ENCODE results near the gene NKAIN2.
A peak's percentile ranks its signal among the peaks of the same experiment; 100 is the strongest.
"Not testable (repeated sequence)": the region's sequence is repeated elsewhere in the genome, so short reads cannot be mapped to it uniquely, and the experiment has no call there.

The NKAIN2 gene

DNA sequence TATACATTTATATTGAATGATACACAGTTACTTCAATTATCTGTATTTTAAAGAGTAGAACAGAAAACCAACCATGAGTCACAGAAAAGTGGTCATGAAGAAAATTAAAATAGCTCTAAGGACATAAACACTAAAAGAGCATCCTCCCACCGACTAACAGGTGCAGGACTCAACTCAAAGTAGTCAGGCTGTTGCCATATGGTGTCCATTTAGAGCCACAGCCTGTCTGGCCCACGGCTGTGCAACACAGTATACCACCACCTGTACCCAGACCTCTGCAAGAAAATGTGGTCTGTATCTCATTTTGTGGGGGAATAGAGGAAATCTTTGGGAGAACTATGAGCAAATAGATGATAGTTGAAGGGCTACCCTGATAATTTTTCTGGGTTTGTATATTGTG is 708.8 kb downstream of the NKAIN2 start:
- no peak for DNase-seq (ENCODE audit: low spot score)

DNA sequence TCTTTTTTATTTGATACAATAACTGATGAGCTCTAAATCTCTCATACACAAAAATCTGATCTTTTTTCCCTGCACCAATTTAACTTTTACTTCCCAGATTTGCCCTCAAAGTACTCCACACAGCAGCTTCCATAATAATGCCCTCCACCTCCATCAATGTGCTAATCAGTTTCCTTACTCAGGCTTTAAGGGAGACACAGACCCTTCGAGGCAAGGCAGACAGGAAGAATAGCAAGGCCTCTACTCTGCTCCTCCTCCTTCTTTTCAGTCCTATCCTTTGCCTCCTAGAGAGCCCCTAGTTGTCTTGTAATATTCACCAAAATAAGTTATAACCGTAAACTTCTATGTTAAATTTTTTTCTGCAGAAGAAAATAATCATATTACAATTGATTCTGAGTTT is 713.7 kb downstream of the NKAIN2 start:
- DNase-seq (ENCODE audit: low spot score) = peak; percentile 20

DNA sequence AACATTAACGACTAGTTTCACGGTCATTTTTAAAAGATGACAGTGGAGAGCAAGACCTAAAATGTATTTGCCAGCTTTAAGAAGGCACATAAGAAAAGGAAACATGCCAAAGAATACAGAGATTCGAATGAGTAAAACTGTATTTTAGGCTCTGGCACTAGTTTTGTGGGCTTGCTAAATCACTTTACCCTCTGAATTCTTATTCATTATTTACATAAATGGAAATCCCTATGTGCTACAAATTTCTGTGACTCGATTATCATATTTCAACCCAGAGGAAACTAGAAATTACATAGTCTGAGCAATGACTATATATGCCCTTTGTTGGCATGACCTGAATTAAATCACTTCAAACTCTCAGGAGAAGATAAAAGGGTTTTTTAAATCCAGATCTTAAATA is 716.8 kb downstream of the NKAIN2 start:
- no peak for DNase-seq (ENCODE audit: low spot score)

DNA sequence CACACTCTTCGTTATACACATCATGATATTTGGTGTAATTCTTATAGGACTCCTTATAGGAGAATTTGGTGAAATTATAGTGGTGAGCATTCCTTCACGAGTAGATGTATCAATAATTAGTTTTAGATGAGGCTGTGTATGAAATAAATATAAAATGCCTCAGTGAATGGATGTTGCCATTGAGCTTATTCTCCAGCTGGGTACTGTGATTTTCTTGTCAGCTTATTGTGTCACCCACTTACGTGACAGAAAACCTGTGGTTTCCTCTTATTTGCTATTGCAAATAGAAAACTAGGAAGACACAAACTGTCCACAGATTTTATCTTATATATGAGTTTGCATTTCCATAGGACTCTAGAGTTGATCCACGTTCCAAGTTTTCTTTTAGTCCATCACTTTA is 718.7 kb downstream of the NKAIN2 start:
- DNase-seq (ENCODE audit: low spot score) = no peak

DNA sequence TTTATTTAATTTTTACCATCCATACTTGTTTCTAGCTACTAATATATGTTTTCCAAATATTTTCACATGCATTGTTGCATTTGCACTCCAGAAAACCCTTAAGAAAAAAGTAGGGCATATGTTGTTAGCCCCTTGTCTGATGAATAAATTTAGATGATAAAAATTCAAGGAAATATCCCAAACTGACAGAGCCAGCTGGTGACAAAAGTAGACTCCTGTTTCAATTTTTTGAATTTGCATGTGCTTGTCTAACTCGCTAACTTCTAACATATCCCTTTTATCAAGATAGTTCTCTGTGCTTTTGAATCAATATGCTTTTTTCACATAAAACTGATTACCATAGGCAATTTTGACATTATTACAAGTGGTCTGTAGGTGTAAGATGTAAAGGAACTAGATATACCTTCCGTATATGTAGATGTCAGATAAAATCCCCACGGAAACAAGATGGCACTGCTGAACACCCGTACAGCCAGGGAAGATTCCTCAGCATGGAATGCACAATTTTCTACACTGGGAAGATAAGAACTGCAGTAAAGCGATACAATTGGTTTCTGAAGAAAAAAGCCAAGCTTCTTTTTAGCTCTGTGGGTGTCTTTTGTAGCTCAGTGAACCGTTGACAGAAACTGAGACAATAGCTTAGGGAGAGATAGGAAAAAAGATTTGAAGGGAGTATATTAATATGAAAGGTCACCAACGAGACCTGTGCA is 721.0 kb downstream of the NKAIN2 start:
- no peak for DNase-seq (ENCODE audit: low spot score)

DNA sequence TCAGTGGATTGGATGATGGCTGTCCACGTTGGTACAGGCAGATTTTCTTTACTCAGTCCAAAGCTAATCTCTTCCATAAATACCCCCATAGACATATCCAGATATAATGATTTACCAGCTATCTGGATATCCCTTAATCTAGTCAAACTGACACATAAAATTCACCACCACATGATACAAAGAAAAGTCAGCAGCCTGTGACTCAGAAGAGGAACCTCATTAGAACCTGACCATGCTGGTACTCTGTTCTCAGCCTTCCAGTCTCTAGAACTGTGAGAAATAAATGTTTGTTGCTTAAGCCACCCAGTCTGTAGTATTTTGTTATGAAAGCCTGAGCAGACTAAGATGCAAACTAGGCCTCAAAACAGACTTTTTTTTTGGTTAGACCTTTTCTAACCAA is 727.3 kb downstream of the NKAIN2 start:
- DNase-seq (ENCODE audit: low spot score) = no peak

DNA sequence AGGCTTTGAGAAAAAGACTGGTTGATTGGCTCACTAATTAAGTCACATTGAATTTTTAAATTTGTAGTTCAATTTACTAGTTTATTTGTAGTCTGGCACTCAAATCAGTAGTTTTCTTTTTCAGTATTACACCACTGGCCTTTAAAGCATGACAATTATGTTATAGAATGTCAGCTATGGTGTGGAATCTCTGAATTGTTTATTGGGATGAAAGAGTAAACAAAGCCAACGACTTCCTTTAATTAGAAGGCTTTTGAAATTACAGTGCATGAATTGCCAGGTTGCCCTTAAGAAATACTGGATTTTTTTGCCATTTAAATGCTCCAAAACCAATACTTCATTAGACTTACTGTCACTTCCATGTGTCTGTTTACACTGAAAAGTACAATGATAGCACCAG is 731.6 kb downstream of the NKAIN2 start:
- DNase-seq (ENCODE audit: low spot score) = no peak

DNA sequence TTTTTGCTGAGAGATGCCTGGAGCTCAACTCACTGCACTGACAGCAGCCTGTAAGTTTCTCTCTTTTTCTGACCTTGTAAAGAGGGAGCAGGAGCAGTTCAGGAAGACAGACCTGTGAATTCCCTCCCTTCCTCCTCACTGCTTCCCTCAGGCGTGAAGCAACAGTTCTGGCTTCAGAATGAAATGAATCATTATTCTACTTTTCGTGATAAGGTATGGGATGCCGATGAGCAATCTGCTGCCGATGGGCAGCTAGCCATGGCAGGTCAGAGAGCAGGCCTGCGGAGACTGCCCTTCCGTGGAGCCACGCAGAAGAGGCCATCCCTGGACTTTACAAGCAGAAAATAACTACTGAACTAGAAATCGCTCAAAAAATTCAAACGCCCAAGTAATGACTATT is 732.1 kb downstream of the NKAIN2 start:
- DNase-seq (ENCODE audit: low spot score) = no peak

DNA sequence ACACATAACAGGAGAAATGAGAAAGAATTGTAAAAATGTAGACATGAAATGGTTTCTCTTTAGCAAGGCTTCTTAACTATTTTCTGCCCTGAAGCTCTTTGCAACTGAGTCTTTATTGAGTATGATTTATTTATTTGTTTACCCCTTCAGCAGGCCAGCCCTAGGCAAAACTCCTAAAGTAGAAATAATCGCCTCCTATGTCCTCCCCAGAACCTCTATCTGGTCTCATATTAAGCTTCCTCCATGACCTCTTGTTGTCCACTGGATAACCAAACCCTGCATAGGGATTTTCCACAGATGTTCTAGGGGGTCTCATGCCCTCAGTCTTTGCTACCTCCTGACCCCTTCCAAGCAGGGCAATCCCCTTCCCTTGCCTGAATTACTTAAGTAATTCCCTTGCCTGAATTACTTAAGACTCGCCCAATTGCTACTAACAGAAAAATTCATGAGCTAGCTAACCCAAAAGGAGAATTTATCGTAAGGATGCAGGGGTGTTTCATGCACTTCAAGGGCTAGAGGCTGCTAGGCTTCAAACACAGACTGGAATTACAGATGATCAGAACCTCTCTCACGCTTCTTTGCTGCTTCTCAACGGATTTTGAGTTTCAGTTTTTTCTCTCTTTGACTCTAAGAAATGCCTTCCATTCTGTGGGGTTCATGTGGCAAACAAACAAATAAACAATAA is 732.6 kb downstream of the NKAIN2 start:
- no peak for DNase-seq (ENCODE audit: low spot score)

DNA sequence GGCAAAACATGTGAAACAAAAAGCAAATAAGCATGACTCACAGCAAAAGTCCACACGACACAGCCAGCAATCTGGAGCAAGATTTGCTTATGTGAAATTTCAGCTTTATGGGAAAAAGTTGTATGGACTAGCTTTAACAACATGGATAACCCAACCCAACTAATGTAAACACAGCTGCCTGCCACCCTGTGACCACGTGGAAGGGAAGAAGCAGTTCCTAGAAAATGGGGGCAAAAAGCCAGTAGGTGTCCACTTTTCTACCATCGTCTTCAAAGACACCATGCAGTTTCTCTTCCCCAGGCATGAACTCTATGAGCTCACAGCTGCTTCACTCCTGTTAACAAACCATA is 733.2 kb downstream of the NKAIN2 start:
- DNase-seq (ENCODE audit: low spot score) = no peak

DNA sequence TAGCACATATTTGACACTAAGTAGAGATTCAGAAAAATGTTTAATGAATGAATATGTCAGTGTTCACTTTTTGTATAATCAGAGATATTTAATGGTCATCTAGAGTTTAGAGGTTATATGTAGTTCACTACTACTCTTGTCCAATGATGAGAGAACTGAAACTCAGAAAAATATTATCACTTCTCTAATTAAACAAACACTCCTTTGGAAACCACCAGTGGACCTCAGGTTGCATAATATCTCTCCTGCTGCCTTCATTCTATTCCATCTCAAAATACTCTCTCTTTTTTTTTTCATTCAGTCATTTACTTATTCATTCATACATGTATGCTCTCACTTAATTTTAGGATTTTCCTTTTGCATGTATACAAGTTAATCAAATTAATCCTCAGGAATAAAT is 735.4 kb downstream of the NKAIN2 start:
- DNase-seq (ENCODE audit: low spot score) = no peak

DNA sequence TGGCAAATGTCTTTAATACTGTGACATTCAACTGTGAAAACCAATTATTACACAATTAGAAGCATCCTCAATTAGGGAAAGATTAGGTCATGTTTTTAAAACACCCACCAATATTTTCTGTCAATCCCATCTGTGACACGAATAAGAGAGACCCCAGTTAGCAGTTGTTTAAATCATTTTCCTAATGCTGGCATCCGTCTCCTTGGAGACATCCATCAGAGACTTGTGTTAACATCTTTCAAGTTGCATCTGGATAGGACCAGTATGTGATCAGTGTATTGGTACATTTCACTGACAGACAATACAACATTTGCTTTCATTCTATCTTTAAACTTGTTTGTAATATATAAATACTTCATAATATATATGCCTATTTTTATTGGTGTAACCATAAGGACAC is 737.9 kb downstream of the NKAIN2 start:
- DNase-seq (ENCODE audit: low spot score) = no peak

DNA sequence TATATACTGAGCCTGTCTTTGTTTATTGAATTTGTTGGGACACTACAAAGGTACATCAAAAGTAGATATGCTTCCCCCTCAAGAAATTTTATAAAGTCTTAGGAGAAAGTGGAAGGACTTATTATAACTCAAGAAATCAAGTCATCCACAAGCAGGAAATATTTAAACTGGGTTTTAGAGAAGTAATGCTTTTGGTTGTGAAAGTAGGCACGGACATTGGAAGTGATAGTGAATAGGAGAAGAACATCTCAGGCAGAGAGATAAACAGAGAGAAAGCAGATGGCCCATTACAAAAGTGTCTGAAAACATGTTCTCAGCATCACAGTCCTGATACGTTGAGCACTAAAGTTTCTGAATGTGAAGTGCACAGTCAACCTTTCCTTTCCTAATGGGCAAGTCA is 742.9 kb downstream of the NKAIN2 start:
- no peak for DNase-seq (ENCODE audit: low spot score)

DNA sequence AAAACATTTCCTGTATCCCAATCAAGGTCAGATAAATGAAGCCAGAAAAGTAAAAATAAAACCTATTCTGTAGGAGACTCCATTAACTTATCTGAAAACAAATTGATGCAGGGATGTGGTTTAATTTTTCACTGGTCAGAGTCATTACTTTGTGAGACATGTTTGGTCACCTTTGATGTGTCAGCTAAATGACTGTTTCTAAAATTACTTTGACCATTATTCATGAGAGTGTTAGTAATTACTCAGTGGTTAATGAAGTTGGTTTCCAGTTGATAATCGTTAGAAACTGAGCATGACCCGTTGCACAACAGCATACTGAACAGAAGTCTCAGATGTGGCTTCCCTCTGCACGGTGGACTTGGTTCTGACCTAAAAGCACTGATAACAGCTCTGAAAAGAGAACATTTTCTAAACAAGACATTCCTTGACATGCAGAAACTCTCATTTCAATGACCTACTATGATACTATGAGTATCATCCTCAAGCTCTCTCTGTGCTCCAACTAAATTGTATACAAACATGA is 748.1 kb downstream of the NKAIN2 start:
- DNase-seq (ENCODE audit: low spot score) = no peak

DNA sequence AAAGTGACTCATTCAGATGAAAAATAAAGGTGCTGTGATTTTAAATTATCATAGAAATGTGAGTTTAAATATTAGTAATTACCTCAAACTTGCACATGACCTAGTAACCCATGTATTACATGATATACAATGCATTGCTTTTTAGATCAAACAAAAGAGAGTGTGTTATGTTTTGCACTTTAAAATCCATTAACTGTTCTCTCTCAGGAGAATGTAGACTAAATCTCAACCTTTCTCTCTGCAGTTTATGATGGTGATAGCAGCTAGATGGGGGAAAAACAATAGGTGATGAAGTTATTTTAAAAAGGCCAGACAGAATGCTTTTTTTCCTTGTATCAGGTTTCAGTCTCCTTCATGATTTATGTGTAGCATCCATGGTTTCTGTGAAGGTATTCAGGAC is 754.2 kb downstream of the NKAIN2 start:
- no peak for DNase-seq (ENCODE audit: low spot score)

DNA sequence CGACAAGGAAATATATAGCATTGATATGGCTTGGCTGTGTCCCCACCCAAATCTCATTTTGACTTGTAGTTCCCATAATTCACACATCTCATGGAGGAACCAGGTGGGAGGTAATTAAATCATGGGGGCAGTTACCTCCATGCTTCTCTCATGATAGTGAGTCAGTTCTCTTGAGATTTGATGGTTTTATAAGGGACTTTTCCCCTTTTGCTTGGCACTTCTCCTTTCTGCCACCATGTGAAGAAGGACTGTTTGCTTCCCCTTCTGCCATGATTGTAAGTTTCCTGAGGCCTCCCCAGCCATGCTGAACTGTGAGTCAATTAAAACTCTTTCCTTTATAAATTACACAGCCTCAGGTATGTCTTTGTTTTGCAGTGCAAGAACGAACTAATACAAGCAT is 756.4 kb downstream of the NKAIN2 start:
- DNase-seq (ENCODE audit: low spot score) = not testable (repeated sequence)

DNA sequence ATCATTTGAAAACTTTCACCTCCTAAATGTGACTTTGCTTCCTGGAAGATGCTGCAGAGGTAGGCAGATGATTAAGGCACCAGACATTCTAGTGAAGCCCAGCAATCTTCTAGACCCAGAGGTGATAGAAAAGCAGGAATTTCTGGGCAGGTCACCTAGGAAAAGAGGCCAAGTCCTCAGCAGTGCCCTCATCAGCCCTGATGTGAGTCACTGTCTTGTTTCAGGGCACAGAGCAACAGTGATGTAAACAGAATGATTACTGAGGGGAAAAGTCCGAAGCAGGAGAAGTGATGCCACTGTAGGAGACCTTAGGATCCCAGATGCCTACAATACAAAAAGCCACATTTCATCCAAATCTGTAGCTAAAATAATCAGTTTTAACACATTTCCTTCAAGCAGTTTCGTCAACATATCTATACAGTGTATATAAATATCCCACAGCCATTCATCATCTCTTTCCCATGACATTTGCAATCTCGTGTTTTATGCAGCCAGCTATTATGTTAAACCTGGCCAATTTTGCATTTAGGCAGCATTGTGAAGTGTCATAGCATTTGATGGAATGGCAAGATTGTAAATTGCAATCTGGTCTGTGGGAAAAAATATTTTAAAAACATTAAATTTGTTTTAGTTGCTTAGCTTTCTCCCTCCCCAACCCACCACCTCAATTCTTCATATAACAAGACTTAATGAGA is 757.4 kb downstream of the NKAIN2 start:
- no peak for DNase-seq (ENCODE audit: low spot score)

DNA sequence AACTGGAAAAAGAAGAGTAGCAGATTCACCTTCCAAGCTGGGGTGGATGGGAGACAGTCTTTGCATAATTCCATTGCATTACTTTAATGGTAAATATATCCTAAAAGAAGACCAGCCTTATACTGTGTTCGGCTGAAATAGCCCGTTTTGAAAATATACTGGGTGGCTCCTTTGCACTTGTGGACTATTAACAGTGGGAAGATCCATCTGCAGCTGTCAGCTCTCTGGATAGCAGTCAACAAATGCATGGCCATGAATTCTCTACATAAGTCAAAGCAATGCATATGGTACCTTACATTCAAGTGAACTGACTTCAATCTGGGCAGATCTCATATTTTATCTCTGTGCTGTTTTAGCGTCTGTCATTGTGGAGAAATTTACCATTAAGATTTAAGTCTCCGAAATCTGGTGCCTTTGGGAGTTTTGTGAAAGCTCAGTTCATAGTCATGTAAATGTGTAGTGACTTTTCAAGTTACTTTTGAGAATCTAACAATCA is 758.0 kb downstream of the NKAIN2 start:
- DNase-seq (ENCODE audit: low spot score) = no peak

DNA sequence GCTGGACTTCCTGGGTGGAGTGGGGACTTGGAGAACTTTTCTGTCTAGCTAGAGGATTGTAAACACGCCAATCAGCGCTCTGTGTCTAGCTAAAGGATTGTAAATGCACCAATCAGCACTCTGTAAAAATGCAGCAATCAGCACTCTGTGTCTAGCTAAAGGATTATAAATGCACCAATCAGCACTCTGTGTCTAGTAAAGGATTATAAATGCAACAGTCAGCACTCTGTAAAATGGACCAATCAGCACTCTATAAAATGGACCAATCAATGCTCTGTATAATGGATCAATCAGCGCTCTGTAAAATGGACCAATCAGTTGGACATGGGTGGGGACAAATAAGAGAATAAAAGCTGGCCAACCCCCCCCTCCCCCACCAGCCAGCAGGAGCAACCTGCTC is 760.5 kb downstream of the NKAIN2 start:
- DNase-seq (ENCODE audit: low spot score) = not testable (repeated sequence)

DNA sequence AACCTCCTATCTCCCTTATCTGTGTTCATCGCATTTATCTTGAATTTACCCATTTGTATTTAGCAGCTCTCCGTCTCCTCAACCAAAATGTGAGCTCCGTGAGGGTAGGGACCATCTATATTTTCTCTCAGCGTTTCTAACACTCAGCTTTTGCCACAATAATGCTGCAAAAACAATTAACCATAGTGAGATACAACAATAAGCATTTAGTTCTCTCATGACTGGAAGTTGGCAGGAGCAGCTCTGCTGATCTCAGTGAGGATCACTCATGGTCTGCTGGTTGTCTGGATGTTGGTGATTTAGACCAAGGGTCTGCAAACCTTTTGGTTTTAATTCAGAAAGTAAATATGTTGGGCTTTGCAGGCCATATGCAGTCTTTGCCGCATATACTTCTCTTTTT is 763.7 kb downstream of the NKAIN2 start:
- DNase-seq (ENCODE audit: low spot score) = no peak

DNA sequence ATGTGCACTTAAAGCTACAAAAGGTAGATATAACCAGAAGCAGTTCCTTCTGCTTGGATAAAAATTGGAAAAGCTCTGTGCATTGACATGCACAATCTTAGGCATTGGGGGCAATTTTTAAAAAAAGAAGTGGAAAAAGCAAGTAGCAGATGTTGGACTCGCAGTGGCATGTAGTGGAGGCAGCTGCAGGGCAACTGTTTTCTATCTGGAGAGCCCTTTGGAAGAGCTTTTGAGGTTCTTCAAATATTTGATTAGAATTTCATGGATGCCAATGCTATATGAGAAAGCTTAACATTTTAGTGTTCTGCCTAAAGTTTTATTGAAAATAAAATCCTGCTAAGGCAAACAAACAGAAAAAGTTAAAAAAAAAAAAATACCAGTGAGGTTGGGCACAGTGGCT is 770.3 kb downstream of the NKAIN2 start:
- DNase-seq (ENCODE audit: low spot score) = no peak

DNA sequence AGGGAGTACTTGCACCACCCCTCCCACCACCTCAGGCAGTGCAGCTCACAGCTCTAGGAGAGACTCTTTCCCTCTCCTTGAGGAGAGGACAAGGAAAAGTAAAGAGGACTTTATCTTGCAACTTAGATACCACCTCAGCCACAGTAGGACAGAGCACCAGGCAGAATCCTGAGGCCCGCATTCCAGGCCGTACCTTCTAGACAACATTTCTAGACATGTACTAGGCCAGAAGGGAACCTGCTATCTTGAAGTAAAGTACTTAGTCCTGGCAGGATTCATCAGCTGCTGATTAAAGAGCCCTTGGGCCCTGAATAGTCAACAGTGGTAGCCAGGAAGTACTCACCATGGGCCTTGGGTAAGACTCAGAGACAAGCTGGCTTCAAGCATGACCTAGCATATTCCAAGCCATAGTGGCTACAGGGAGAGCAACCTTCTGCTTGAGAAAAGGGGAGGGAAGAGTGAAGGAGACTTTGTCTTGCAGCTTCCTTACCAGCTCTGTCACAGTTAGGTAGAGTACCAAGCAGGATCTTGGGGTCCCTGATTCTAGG is 774.1 kb downstream of the NKAIN2 start:
- DNase-seq (ENCODE audit: low spot score) = no peak

DNA sequence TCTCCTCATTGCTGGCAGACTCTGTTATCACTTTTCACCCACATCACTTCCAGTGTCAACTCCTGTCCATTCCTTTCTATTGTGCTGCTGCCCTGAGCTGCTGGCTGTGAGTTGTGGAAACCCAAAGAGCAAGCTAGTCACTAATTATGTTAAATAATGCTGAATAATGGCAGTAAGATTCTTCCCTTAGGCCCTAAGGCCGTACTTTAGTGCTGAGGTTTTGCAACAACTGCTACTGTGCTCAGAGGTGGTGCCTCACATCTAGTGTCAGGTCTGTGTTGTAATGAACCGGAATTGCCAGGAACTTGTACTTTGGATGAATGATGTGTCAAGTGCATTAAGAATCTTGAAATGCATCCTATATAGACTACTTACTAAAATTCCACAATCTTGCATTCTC is 786.3 kb downstream of the NKAIN2 start:
- no peak for DNase-seq (ENCODE audit: low spot score)

Measured in iPS-NIHi11 (cell line).